Keratinocyte (primary cell): Measurements from ENCODE around the gene RDH5. TPM values are rescaled to one million over a fixed set of nuclear protein-coding genes. Genes with fewer than 3 reads are reported as not detected.

Experiments used
- DNase-seq: peaks from one replicate; pipeline ENCODE4 v3.0.0-alpha.2; 2011; ENCODE audit warnings: low read depth, missing footprints, low spot score
- FAIRE-seq: peaks from 2 replicates; lab custom pipeline; 2011; peaks lifted over from hg19 to GRCh38; lab: Jason Lieb, UNC
- H2AFZ ChIP-seq: 2 replicates; pipeline ENCODE4 v1.6.0; 2012; ENCODE audit warnings: low read length, control low read depth, inconsistent platforms; ENCODE audit not compliant: control insufficient read depth
- H3K27ac ChIP-seq: 2 replicates; pipeline ENCODE4 v1.5.1; 2011; ENCODE audit warnings: low read length; ENCODE audit not compliant: control insufficient read depth, insufficient read depth
- H3K27me3 ChIP-seq: 3 replicates; pipeline ENCODE4 v1.6.0; 2011; ENCODE audit warnings: low read length; ENCODE audit not compliant: control insufficient read depth, insufficient read depth; ENCODE audit errors: extremely low read depth
- H3K36me3 ChIP-seq, 2 experiments: 2 replicates in 1 of 2; 3 replicates in 1 of 2; pipeline ENCODE4 v1.5.1; 2011; ENCODE audit warnings: low read length in 2 of 2, mild to moderate bottlenecking in 1 of 2; ENCODE audit not compliant: control insufficient read depth in 2 of 2, insufficient read depth in 2 of 2; ENCODE audit errors: extremely low read depth in 1 of 2
- H3K4me1 ChIP-seq: 3 replicates; pipeline ENCODE4 v1.5.1; 2011; ENCODE audit warnings: low read length; ENCODE audit not compliant: control insufficient read depth, insufficient read depth; ENCODE audit errors: extremely low read depth
- H3K4me2 ChIP-seq: 3 replicates; pipeline ENCODE4 v1.6.0; 2011; ENCODE audit warnings: low read depth, low read length; ENCODE audit not compliant: control insufficient read depth, insufficient read depth; ENCODE audit errors: extremely low read depth
- H3K4me3 ChIP-seq, 3 experiments: fragments of 200-600 bp in 1 of 3; sonication (generic) in 1 of 3; 2 replicates in 2 of 3; 3 replicates in 1 of 3; pipeline ENCODE4 v1.5.1; 2011 to 2016; ENCODE audit warnings: low read length in 3 of 3, mild to moderate bottlenecking in 3 of 3, control low read depth in 2 of 3, inconsistent platforms in 1 of 3, low read depth in 1 of 3, mixed read lengths in 1 of 3, mixed run types in 1 of 3, moderate library complexity in 1 of 3; ENCODE audit not compliant: control insufficient read depth in 2 of 3, insufficient read depth in 2 of 3; ENCODE audit errors: extremely low read depth in 1 of 3
- H3K79me2 ChIP-seq: 2 replicates; pipeline ENCODE4 v1.6.0; 2012; ENCODE audit warnings: low read length; ENCODE audit not compliant: control insufficient read depth, insufficient read depth
- H3K9ac ChIP-seq: 3 replicates; pipeline ENCODE4 v1.6.0; 2011; ENCODE audit warnings: low read length; ENCODE audit not compliant: control insufficient read depth, insufficient read depth; ENCODE audit errors: extremely low read depth
- H3K9me1 ChIP-seq: 3 replicates; pipeline ENCODE4 v1.6.0; 2011; ENCODE audit warnings: low read length; ENCODE audit not compliant: control insufficient read depth, insufficient read depth; ENCODE audit errors: extremely low read depth
- H3K9me3 ChIP-seq: 2 replicates; pipeline ENCODE4 v1.5.1; 2012; ENCODE audit warnings: low read depth, low read length; ENCODE audit not compliant: control insufficient read depth
- H4K20me1 ChIP-seq: 3 replicates; pipeline ENCODE4 v1.6.0; 2011; ENCODE audit warnings: low read length; ENCODE audit not compliant: control insufficient read depth, insufficient read depth; ENCODE audit errors: extremely low read depth
- CTCF ChIP-seq, 3 experiments: IDR thresholded peaks in 1 of 3; conservative IDR thresholded peaks in 1 of 3; optimal IDR thresholded peaks in 1 of 3; 2 replicates in 2 of 3; 3 replicates in 1 of 3; pipeline versions ENCODE3 to v1.5.1; 2011; ENCODE audit warnings: low read length in 3 of 3, mild to moderate bottlenecking in 3 of 3, moderate library complexity in 2 of 3, control low read depth in 1 of 3, inconsistent platforms in 1 of 3; ENCODE audit not compliant: insufficient read depth in 2 of 3; ENCODE audit errors: extremely low read depth in 1 of 3
- EZH2 ChIP-seq: IDR thresholded peaks from one replicate; pipeline ENCODE4 v1.6.1; 2012; ENCODE audit warnings: inconsistent platforms, mild to moderate bottlenecking, low read length, moderate library complexity
- dilution Hi-C: fragments of 300-500 bp; cut with MboI; formaldehyde crosslinking; loops from one replicate; pipeline ENCODE4 v1.7.0; 2020; ENCODE audit warnings: low sequenced_read_pairs; ENCODE audit not compliant: extremely low pct_ligation_motif_present
- polyA plus RNA-seq, 5 experiments: library from polyadenylated mRNA; depleted of rRNA in 3 of 5; stranded (reverse) in 3 of 5; stranded (forward) in 1 of 5; unstranded in 1 of 5; fragments of >200 nt; gene quantifications; 1 replicate in 1 of 5; 2 replicates in 3 of 5; 3 replicates in 1 of 5; pipeline versions ENCODE4 v1.2.1 to v1.2.3, GENCODE V29; 2011 to 2012; ENCODE audit warnings: missing spikeins in 2 of 5, low read depth in 1 of 5, low replicate concordance in 1 of 5

The RDH5 gene
- polyA plus RNA-seq, 1 donor (not counting 4 experiments of a cell fraction or from before 2014, with no cell fraction given), result 1.2 TPM

GRCh38 chr12:55745361-55746173 lies 25.4 kb downstream of the RDH5 start:
- Histone ChIP-seq H3K4me3 (no peak overlapping the region), H3K9me1 (no peaks in the 10 kb centered on the region), H3K27ac (no peak overlapping the region), H3K79me2 (no peaks in the 10 kb centered on the region), H2AFZ (no peak overlapping the region), H4K20me1 (no peaks in the 10 kb centered on the region), H3K9ac (no peak overlapping the region), H3K27me3 (no peaks in the 10 kb centered on the region), H3K9me3 (no peaks in the 10 kb centered on the region), H3K4me2 (no peak overlapping the region), H3K4me1 (peaks cover 8% of the 10 kb centered on the region), H3K36me3 (peaks cover 0 to 2% of the 10 kb centered on the region in 2 experiments)
- dilution Hi-C loops, result no loop called here
- no peak for DNase-seq
- no peak for TF ChIP-seq EZH2
- TF ChIP-seq CTCF (optimal IDR thresholded peaks at IDR 0.05 in 1 of 3, IDR thresholded peaks at IDR 0.05 in 1 of 3, conservative IDR thresholded peaks at IDR 0.05 in 1 of 3; ENCODE audit: extremely low read depth in 1 of 3, insufficient read depth in 2 of 3, low read length in 3 of 3), result no peak
- no peak for FAIRE-seq

GRCh38 chr12:55746174-55746912 lies 26.1 kb downstream of the RDH5 start:
- no peak for TF ChIP-seq EZH2
- no peak for TF ChIP-seq CTCF (optimal IDR thresholded peaks at IDR 0.05 in 1 of 3, IDR thresholded peaks at IDR 0.05 in 1 of 3, conservative IDR thresholded peaks at IDR 0.05 in 1 of 3; ENCODE audit: extremely low read depth in 1 of 3, insufficient read depth in 2 of 3, low read length in 3 of 3)
- FAIRE-seq, result no peak
- H3K9me3 ChIP-seq, result no peaks in the 10 kb centered on the region
- peaks cover 0 to 6% of the 10 kb centered on the region in 2 experiments for H3K36me3 ChIP-seq
- H2AFZ ChIP-seq, result no peak overlapping the region
- H3K4me2 ChIP-seq, result no peak overlapping the region
- no peak overlapping the region for H3K27ac ChIP-seq
- no peak for DNase-seq
- H3K9me1 ChIP-seq, result no peaks in the 10 kb centered on the region
- H3K27me3 ChIP-seq, result no peaks in the 10 kb centered on the region
- no peak overlapping the region for H3K4me3 ChIP-seq
- no peaks in the 10 kb centered on the region for H3K79me2 ChIP-seq
- dilution Hi-C loops, result no loop called here
- no peak overlapping the region for H3K9ac ChIP-seq
- peaks cover 8% of the 10 kb centered on the region for H3K4me1 ChIP-seq
- no peaks in the 10 kb centered on the region for H4K20me1 ChIP-seq
